Amygdala (tissue), 56 donors: Measurements from ENCODE around the gene HEATR5A.
"Not testable (repeated sequence)": the region's sequence is repeated elsewhere in the genome, so short reads cannot be mapped to it uniquely, and the experiment has no call there.

ENCODE experiments used
- DNase-seq, 56 donors: peaks; one replicate each; lab custom pipeline; 2025; lab: John Stamatoyannopoulos, UW

The HEATR5A gene

GRCh38 chr14:31339743-31340142, 80.6 kb downstream of the HEATR5A start:
- DNase-seq = no peak

- no peak for DNase-seq
Measured at GRCh38 chr14:31337331-31337730, 83.0 kb downstream of the HEATR5A start.

- no peak for DNase-seq
Measured at GRCh38 chr14:31336646-31337045, 83.7 kb downstream of the HEATR5A start.

GRCh38 chr14:31331395-31331794, 89.0 kb downstream of the HEATR5A start:
- not testable (repeated sequence) for DNase-seq

GRCh38 chr14:31329876-31330521, 90.4 kb downstream of the HEATR5A start:
- not testable (repeated sequence) for DNase-seq

GRCh38 chr14:31326111-31326510, 94.2 kb downstream of the HEATR5A start:
- DNase-seq = no peak

- DNase-seq = no peak
Measured at GRCh38 chr14:31323419-31323818, 96.9 kb downstream of the HEATR5A start.

GRCh38 chr14:31320922-31321766, 99.2 kb downstream of the HEATR5A start:
- no peak for DNase-seq

- DNase-seq = peak in 33 of 56 donors; percentile 0 to 65 (median 19)
Measured at GRCh38 chr14:31320216-31320615, 100.1 kb downstream of the HEATR5A start.

GRCh38 chr14:31319701-31320100, 100.6 kb downstream of the HEATR5A start:
- no peak for DNase-seq

GRCh38 chr14:31312934-31313333, 107.4 kb downstream of the HEATR5A start:
- DNase-seq = no peak

- not testable (repeated sequence) for DNase-seq
Measured at GRCh38 chr14:31312370-31312769, 108.0 kb downstream of the HEATR5A start.

- no peak for DNase-seq
Measured at GRCh38 chr14:31307618-31308017, 112.7 kb downstream of the HEATR5A start.

- DNase-seq = no peak
Measured at GRCh38 chr14:31307198-31307597, 113.2 kb downstream of the HEATR5A start.

- DNase-seq = no peak
Measured at GRCh38 chr14:31303654-31304053, 116.7 kb downstream of the HEATR5A start.

GRCh38 chr14:31300883-31301282, 119.5 kb downstream of the HEATR5A start:
- DNase-seq = no peak

- no peak for DNase-seq
Measured at GRCh38 chr14:31300296-31300695, 120.1 kb downstream of the HEATR5A start.

- no peak for DNase-seq
Measured at GRCh38 chr14:31297701-31298344, 122.5 kb downstream of the HEATR5A start.

- DNase-seq = no peak
Measured at GRCh38 chr14:31297112-31297511, 123.2 kb downstream of the HEATR5A start.

GRCh38 chr14:31294746-31295405, 125.5 kb downstream of the HEATR5A start:
- no peak for DNase-seq
